H1 (cell line): Measurements from ENCODE around the gene SPPL2B. TPM values are rescaled to one million over a fixed set of nuclear protein-coding genes. Genes with fewer than 3 reads are reported as not detected.

ENCODE experiments used
- ASH2L ChIP-seq: fragments of 200-600, 300-600 bp; sonication (generic); IDR thresholded peaks from one replicate; pipeline ENCODE4 v1.7.1; 2017; ENCODE audit warnings: low read length
- CEBPB ChIP-seq: IDR thresholded peaks from 2 replicates; pipeline ENCODE4 v1.6.1; 2012; ENCODE audit warnings: low read depth, low read length
- EGR1 ChIP-seq: IDR thresholded peaks from 2 replicates; pipeline ENCODE4 v1.6.1; 2011; ENCODE audit warnings: low read depth, low read length, borderline replicate concordance
- GABPA ChIP-seq: IDR thresholded peaks from 2 replicates; pipeline ENCODE4 v1.6.1; 2011; ENCODE audit warnings: mild to moderate bottlenecking, low read length, moderate library complexity, borderline replicate concordance; ENCODE audit not compliant: insufficient read depth
- HDAC2 ChIP-seq, 2 experiments: fragments of 300-600 bp in 1 of 2; sonication (generic) in 1 of 2; IDR thresholded peaks; 2 replicates each; pipeline ENCODE4 v1.6.1; 2011 to 2012; ENCODE audit warnings: low read depth in 2 of 2, low read length in 2 of 2, mild to moderate bottlenecking in 2 of 2, moderate library complexity in 2 of 2, borderline replicate concordance in 1 of 2, inconsistent platforms in 1 of 2
- SAP30 ChIP-seq: fragments of 300-600 bp; sonication (generic); IDR thresholded peaks from 2 replicates; pipeline ENCODE4 v1.7.1; 2012; ENCODE audit warnings: low read length, moderate library complexity, mild to moderate bottlenecking, inconsistent platforms; ENCODE audit not compliant: insufficient read depth, insufficient replicate concordance
- SIN3A ChIP-seq, 2 experiments: IDR thresholded peaks in 1 of 2; conservative IDR thresholded peaks in 1 of 2; 2 replicates each; pipeline ENCODE4 v1.6.1; 2011 to 2012; ENCODE audit warnings: low read length in 2 of 2, improper control_type of control experiment in 1 of 2, low read depth in 1 of 2, mild to moderate bottlenecking in 1 of 2
- TAF1 ChIP-seq: IDR thresholded peaks from 2 replicates; pipeline ENCODE4 v1.6.1; 2011; ENCODE audit warnings: mild to moderate bottlenecking, low read depth, low read length
- polyA plus RNA-seq, 7 experiments: library from polyadenylated mRNA; depleted of rRNA in 3 of 7; stranded (reverse) in 5 of 7; unstranded in 2 of 7; fragments of >200 nt in 5 of 7; fragments of 200-250 nt in 2 of 7; gene quantifications; 1 replicate in 5 of 7; 2 replicates in 1 of 7; 4 replicates in 1 of 7; pipeline versions ENCODE4 v1.2.1 to v1.2.3, GENCODE V29; 2011 to 2013; ENCODE audit warnings: missing spikeins in 2 of 7, mixed read lengths in 2 of 7
- total RNA-seq: library from RNA; stranded (reverse); fragmentation: NEBNext Ultra II Directional; extraction: Animal tissue kit (Norgen Biotek cat#: 25700); gene quantifications from 2 replicates; pipeline ENCODE4 v1.2.1, GENCODE V29; 2021
- TF ChIP-seq, protein P1 (sequence below): IDR thresholded peaks from 2 replicates; pipeline ENCODE4 v1.6.1; 2012; ENCODE audit warnings: inconsistent platforms

SPPL2B gene
- total and polyA plus RNA-seq, 2 of the 8 experiments (the other 6 are each of a cell fraction or from before 2014, with no cell fraction given), result 34.8 to 55.7 TPM

DNA sequence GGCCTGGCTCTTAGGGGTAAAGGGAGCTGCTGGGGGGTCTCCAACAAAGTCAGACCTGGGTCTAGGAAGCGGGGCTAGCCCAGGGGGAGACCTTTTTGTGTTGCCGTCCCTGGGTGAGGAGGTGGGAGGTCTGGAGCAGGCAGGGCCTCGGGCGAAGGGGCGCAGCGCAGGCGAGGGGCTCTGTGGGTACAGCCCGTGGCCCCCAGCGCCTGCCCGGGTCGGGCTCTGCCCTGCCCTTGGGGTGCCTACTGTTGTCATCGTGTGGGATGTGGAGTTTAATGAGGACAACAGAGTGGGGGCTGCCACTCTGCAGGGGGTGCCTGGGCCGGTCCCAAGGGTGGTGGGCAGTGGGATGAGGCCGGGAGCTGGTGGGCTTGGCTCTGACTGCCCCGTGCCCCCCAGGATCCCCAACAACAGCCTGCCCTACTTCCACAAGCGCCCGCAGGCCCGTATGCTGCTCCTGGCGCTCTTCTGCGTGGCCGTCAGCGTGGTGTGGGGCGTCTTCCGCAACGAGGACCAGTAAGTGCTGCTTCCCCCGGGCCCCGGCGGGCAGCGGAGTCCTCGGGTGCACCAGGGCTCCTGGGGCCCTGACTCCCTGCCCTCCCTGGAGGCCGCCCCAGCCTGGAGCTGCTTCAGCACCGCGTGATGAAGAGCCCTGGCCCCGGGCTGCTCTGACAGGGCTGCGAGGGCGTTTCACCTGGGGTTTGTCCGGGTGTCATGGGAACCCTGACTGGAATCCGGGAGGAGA lies 12.2 kb downstream of the SPPL2B start (continued):
- TF ChIP-seq HDAC2 (IDR thresholded peaks at IDR 0.05; ENCODE audit: borderline replicate concordance in 1 of 2, low read depth in 2 of 2, low read length in 2 of 2) (no peak), SIN3A (conservative IDR thresholded peaks at IDR 0.05 in 1 of 2, IDR thresholded peaks at IDR 0.05 in 1 of 2; ENCODE audit: low read depth in 1 of 2, low read length in 2 of 2) (no peak), GABPA (no peak), CEBPB (no peak), EGR1 (no peak), TAF1 (no peak), SAP30 (no peak), ASH2L (no peak)
- TF ChIP-seq, protein P1, sequence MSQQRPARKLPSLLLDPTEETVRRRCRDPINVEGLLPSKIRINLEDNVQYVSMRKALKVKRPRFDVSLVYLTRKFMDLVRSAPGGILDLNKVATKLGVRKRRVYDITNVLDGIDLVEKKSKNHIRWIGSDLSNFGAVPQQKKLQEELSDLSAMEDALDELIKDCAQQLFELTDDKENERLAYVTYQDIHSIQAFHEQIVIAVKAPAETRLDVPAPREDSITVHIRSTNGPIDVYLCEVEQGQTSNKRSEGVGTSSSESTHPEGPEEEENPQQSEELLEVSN, result no peak
